AML-193 (cell line): ENCODE data around the gene MYO18B.

Experiments
- DNase-seq, 2 experiments: peaks; one replicate each; lab custom pipeline; 2025; lab: John Stamatoyannopoulos, UW

MYO18B gene

DNA sequence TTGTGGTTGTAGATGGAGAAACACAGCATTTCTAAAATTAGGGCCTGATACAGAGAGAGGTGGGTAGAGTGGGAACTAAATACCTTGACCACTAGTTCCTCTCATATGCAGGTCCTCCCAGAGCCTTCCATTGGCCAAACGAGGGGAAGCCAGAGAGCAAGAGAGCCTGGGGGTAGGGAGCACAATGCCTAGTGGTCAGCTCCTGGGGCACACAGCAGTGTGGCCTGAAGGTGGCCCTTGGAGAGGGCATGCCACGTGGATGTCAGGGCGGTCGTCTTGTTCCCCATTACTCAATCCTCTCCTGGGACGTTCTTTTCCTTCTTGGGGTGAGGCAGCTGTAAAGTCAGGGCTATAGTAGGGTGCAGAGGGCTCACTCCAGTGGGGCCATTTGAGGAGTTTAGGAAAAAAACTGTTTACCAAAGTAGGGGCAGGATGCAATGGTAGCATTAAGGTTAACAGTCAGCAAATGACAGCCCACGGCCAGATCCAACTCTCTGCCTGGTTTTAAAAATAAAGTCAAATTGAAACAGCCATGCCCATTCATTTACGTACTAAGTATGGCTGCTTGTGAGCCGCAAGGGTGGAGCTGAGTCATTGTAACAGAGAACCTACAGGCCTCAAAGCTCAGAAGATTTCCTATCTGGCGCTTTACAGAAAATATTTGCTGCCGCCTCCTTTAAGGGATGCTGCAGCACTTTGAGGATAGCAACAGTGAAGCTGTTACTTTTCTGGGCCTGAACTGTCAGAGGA, 7.6 kb downstream of the MYO18B start:
- no peak for DNase-seq

DNA sequence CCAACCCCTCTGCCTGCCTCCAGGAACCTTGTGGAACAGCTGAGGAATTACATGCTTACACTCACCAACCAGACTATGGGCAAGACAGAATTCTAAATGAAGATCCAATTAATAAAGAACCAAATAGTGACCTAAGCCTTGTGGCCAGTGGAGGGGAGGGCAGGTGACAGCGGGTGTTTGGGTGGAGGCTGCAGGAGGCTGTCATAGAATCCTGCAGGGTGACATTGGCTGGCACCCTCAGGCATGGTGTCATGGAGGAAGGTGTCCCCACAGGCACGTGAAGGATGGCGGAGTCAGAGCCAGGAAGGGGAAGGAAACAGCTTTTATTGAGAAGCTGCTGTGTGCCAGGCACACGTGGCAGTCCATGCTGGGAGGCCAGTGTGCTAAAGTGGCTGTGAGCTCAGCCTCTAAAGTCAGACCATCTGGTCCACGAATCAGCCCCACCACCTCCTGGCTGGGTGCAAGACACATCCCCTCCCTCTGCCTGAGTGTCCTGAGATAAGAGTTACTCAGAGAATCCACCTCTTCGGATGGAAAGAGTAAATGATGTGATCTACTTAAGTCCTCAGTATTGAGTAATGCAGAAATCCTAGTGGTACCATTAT, 8.7 kb downstream of the MYO18B start:
- no peak for DNase-seq

- DNase-seq = no peak
These were observed 9.2 kb downstream of the MYO18B start for GRCh38 chr22:25751174-25751581.

DNA sequence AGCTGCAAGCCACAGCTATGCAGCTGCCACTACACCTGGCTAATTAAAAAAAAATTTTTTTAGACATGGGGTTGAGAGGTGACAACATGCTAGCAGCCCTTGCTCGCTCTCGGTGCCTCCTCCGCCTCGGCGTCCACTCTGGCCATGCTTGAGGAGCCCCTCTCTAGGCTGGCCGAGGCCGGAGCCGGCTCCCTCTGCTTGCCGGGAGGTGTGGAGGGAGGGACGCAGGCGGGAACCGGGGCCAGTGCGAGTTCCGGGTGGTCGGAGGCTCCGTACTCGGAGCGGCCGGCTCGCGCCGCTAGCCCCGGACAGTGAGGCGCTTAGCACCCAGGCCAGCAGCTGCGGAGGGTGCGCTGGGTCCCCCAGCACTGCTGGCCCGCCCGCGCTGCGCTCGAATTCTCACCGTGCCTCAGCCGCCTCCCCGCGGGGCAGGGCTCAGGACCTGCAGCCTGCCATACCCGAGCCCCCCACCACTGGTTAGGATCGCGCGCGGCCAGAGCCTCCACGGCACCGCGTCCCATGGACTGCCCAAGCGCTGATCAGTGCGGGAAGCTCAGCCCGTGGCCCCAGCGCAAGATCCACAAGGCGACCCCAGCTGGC, 10.7 kb downstream of the MYO18B start:
- DNase-seq = no peak

DNA sequence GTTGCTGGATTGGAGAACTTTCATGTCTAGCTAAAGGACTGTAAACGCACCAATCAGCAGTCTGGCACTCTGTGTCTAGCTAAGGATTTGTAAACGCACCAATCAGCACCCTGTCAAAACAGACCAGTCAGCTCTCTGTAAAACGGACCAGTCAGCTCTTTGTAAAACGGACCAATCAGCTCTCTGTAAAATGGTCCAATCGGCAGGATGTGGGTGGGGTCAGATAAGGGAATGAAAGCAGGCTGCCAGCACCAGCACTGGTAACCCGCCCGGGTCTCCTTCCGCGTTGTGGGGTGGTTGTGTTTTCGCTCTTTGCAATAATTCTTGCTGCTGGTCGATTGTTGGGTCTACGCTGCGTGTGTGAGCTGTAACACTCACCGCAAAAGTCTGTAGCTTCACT, 11.3 kb downstream of the MYO18B start:
- DNase-seq = no peak

DNA sequence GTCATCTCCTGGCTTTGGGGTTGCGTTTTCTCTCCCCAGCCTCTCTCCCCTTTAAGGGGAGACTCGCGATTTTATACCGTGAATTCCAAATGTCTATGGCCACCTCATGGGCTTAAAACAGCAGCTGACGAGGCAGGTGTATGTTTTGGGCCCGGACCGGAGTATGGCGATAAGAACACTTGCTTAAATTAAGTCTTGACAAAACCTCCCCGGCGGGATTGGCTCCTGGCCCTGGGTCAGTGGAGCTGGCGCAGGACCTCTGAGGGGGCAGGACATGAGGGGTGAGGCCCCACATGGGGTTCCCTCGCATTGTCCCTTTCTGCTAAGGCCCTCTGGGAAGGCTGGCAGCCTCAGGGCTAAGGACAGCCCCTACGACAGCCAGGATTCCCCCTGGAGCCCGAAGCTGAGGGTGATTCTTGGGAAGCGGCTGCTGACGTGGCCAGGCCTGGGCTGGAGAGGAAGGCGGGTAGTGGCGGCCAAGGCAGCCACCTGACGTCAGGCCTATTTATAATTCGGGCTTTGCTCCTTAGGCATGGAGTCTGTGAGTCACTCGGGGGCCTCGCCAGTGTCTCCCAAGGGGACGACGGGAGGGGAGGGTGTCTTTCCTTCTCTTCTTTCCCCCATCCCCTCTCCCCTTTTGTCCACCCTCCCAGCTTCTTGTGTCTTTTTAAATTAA, 12.7 kb downstream of the MYO18B start:
- DNase-seq = no peak

DNA sequence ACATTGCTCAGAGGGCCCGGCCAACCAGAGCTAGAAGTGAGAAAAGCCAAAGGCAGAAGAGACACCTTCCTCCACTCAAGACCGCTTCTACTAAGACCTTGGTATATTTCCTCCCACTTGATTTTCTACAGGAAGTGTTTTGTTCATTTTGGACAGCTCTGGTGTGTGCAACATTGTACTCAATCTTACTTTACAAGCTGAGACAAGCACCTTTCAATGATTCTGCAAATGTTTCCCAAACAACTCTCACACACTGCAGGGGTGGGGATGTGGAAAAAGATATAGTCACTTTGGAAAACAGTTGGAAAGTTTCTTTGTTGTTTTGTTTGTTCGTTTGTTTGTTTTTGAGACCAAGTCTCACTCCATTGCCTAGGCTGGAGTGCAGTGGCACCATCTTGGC, 15.7 kb downstream of the MYO18B start:
- DNase-seq = no peak

- no peak for DNase-seq
These were observed 16.3 kb downstream of the MYO18B start for GRCh38 chr22:25758316-25758715.

- DNase-seq = peak; percentile 54 to 59
These were observed 17.8 kb downstream of the MYO18B start for GRCh38 chr22:25759825-25760231.

- DNase-seq = no peak
These were observed 18.3 kb downstream of the MYO18B start for GRCh38 chr22:25760294-25760693.

GRCh38 chr22:25760848-25761595, 19.0 kb downstream of the MYO18B start:
- DNase-seq = no peak

DNA sequence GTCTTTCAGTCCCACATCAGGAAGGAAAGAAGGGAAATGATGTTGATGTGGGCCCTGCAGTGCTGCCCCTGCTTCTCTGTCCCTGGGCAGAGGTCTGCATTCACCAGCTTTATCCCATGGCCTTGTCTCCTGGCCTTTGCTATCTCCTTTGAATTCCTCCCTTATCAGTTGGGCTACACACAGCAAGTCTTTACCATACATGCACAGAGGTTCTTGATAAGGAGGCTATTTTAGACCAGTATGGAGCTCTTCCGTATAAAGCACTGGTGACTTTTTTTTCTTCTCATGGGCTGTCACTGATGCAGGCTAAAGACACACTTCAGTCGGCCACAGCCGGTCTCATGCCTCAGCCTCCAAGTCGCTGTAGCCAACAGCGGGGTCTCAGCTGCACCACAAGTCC, 20.2 kb downstream of the MYO18B start:
- no peak for DNase-seq

- no peak for DNase-seq
These were observed 21.3 kb downstream of the MYO18B start for GRCh38 chr22:25763239-25763777.

DNA sequence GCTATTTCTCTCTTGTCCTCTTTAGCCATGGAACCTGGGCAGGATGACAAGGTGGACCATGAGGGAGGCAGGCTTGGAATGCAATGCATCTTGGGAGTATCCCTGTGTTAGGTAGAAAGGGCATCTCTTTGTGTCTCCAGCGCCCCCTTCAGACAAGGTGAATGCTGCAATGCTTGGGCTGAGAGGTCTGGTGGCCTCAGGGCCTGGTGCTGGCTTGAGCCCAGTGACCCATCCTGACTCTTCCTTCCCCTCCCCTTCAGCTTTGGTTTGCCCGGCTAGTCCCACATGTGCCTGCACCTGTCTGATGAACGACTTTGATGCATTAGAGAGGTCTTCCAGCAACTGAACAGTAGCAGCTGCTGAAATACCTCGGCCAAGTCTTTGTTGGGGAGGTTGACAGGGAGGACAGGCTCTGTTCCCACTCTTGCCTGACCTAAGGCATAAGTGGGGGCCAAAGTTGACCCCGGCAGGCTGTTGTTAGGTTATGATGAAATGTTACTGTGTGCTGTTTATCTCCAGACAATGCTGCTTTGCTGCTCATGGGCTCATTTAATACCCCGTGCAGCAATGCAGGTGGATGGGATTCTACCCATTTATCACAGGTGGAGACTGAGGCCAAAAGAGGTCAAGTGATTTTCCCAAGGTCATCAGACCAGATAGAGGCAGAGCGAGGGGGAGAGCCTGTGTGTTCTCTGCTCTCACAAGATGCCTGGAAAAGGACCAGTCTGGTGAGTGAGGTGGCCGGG, 22.5 kb downstream of the MYO18B start:
- DNase-seq = no peak

- no peak for DNase-seq
These were observed 23.0 kb downstream of the MYO18B start for GRCh38 chr22:25765016-25765367.

DNA sequence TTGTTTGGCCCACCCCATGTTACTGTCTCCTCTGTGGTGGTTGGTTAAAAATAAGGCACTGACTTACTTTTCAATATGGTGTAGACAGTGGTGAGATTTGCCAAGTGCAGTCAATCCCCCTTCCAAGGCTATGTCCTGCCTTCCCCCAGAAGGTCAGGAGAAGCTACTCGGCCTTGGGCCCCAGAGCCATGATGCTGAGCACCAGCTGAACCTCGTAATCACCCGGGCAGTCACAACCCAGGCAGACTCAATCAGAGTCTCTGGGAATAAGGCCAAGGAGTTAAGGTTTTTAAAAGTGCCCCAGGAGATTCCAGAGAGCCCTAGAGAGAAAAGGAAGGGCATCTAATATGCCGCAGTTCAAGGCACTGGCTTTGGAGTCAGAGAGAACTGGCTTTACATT, 23.8 kb downstream of the MYO18B start:
- no peak for DNase-seq

DNA sequence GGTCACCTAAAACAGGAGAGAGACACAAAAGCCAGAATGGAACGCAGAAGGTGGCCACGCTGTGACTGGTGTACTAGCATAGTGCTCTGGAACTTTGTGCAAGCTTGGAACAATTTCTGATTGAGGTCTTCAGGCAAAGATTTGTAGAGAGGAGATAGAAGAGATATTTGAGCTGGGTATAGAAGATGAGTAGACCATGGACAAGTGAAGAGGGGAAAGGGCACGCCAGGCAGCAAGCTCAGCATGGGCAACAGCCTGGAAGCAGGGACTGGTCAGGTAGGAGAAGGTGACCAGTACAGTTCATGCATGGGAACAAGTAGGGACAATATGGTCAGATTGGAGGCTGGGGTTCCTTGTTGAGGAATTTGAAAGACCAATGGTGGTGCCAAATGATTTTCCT, 24.4 kb downstream of the MYO18B start:
- DNase-seq = no peak

DNA sequence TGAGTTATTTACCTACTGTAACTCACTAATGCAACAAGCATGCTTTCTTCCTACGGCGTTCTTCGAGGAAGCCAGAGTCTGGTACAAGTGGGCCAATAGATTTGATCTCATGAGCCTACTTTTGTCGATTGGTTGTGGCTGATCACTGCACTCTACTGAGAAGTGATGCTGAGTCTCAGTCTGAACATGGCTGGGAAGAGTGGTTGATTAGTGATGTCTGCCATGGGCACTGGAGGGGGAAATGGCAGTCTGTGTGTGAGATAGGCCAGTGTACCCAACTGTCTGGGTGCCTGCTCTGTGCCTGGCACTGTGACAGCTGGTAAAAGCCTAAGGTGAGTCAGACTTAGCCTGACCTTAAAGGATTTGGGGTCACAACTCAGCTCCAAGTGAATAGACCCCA, 28.3 kb downstream of the MYO18B start:
- no peak for DNase-seq

GRCh38 chr22:25772288-25772687, 30.3 kb downstream of the MYO18B start:
- no peak for DNase-seq

GRCh38 chr22:25774575-25775026, 32.6 kb downstream of the MYO18B start:
- DNase-seq = no peak

DNA sequence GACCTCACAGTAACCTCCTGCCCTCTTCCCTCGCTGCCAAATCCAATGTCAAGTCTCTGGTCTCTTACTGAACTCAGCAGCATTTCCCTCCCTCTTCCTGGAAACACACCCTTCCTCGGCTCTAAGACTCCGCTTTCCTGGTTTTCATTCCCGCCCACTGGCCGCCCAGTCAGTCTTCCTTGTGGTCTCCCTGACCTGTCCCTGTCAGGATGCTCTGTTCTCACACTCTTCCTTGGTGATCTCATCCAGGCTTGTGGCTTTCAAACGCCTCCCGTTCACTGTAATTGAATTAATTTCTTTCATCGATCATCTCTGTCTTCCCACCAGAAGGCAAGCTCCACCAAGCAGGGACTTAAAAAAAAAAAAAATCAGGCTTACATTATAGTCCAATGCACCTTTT, 33.5 kb downstream of the MYO18B start:
- no peak for DNase-seq
